SK-N-SH (cell line): ENCODE data around the gene MEGF8. TPM values are rescaled to one million over a fixed set of nuclear protein-coding genes. Genes with fewer than 3 reads are reported as not detected.

Experiments
- CTCF ChIA-PET: fragments of 300-600, 350-600 bp; formaldehyde crosslinking; extraction: SDS; loops from one replicate; lab custom pipeline; 2021; lab: Yijun Ruan, JAX
- POLR2A ChIA-PET: fragments of 350-600 bp; sonication (Branson Sonifier 250); formaldehyde crosslinking; extraction: SDS; loops from one replicate; lab custom pipeline; 2020; ENCODE audit warnings: antibody characterized with exemption, inconsistent platforms; lab: Yijun Ruan, JAX
- DNase-seq: peaks from one replicate; pipeline ENCODE4 v3.0.0; 2012
- H2AFZ ChIP-seq: fragments of 200-600 bp; sonication (generic); 2 replicates; pipeline ENCODE4 v1.8.1; 2016; ENCODE audit warnings: antibody characterized with exemption, mild to moderate bottlenecking, low read depth
- H3F3A ChIP-seq: fragments of 200-600 bp; sonication (generic); replicated peaks from 2 replicates; pipeline ENCODE3; 2016; ENCODE audit warnings: antibody characterized with exemption, mild to moderate bottlenecking; ENCODE audit not compliant: insufficient read depth
- H3K27ac ChIP-seq, 2 experiments: fragments of 200-500 bp in 1 of 2; fragments of 200-600 bp in 1 of 2; sonication (Bioruptor generic) in 1 of 2; sonication (generic), shearing (Covaris generic) in 1 of 2; 2 replicates each; pipeline versions ENCODE4 v1.5.1 to v1.6.1; 2014 to 2016; ENCODE audit warnings: low read depth in 2 of 2, inconsistent platforms in 1 of 2, low read length in 1 of 2, mild to moderate bottlenecking in 1 of 2, mixed read lengths in 1 of 2
- H3K27me3 ChIP-seq: fragments of 200-600 bp; sonication (generic), shearing (Covaris generic); 2 replicates; pipeline ENCODE4 v1.6.1; 2016; ENCODE audit warnings: mixed run types; ENCODE audit not compliant: insufficient read depth
- H3K36me3 ChIP-seq, 2 experiments: fragments of 200-500 bp in 1 of 2; fragments of 200-600 bp in 1 of 2; sonication (Bioruptor generic) in 1 of 2; sonication (generic) in 1 of 2; replicated peaks in 1 of 2; 2 replicates each; pipeline versions ENCODE3 to v1.5.1; 2014 to 2016; ENCODE audit warnings: low read length in 1 of 2, mild to moderate bottlenecking in 1 of 2; ENCODE audit not compliant: insufficient read depth in 2 of 2, control insufficient read depth in 1 of 2
- H3K4me1 ChIP-seq, 2 experiments: fragments of 200-500 bp in 1 of 2; fragments of 200-600 bp in 1 of 2; sonication (Bioruptor generic) in 1 of 2; sonication (generic), shearing (Covaris generic) in 1 of 2; 2 replicates each; pipeline versions ENCODE4 v1.5.1 to v1.6.1; 2014 to 2016; ENCODE audit warnings: low read depth in 1 of 2, low read length in 1 of 2, mixed run types in 1 of 2; ENCODE audit not compliant: insufficient read depth in 2 of 2, control insufficient read depth in 1 of 2
- H3K4me2 ChIP-seq: fragments of 200-600 bp; sonication (generic), shearing (Covaris generic); 2 replicates; pipeline ENCODE4 v1.6.1; 2017; ENCODE audit warnings: mixed run types
- H3K4me3 ChIP-seq, 2 experiments: fragments of 200-500 bp in 1 of 2; fragments of 200-600 bp in 1 of 2; sonication (Bioruptor generic) in 1 of 2; sonication (generic), shearing (Covaris generic) in 1 of 2; 2 replicates each; pipeline versions ENCODE4 v1.5.1 to v1.8.1; 2014 to 2016; ENCODE audit warnings: low read depth in 2 of 2, inconsistent platforms in 1 of 2, low read length in 1 of 2, mild to moderate bottlenecking in 1 of 2, mixed read lengths in 1 of 2, moderate library complexity in 1 of 2
- H3K79me2 ChIP-seq: fragments of 200-600 bp; sonication (generic); 2 replicates; pipeline ENCODE4 v1.8.1; 2017; ENCODE audit warnings: mild to moderate bottlenecking; ENCODE audit not compliant: insufficient read depth
- H3K9ac ChIP-seq: fragments of 200-600 bp; sonication (generic); 2 replicates; pipeline ENCODE4 v1.6.1; 2017; ENCODE audit warnings: mixed run types
- H3K9me2 ChIP-seq: fragments of 200-600 bp; sonication (generic); 2 replicates; pipeline ENCODE4 v1.6.1; 2017; ENCODE audit warnings: mixed run types
- H3K9me3 ChIP-seq: fragments of 200-600 bp; sonication (generic); 2 replicates; pipeline ENCODE4 v1.6.1; 2017; ENCODE audit warnings: mixed run types, mild to moderate bottlenecking, moderate library complexity
- H4K20me1 ChIP-seq: fragments of 200-600 bp; sonication (generic); 2 replicates; pipeline ENCODE4 v1.6.1; 2017; ENCODE audit warnings: mild to moderate bottlenecking, mixed run types; ENCODE audit not compliant: insufficient read depth
- CHD2 ChIP-seq: fragments of 150-350 bp; IDR thresholded peaks from 2 replicates; pipeline ENCODE4 v1.6.1; 2018; ENCODE audit warnings: low read length; ENCODE audit not compliant: partially characterized antibody
- ELF1 ChIP-seq: IDR thresholded peaks from 2 replicates; pipeline ENCODE4 v1.4.0; 2012
- EP300 ChIP-seq, 2 experiments: IDR thresholded peaks; 2 replicates each; pipeline versions ENCODE4 v1.4.0 to v1.6.1; 2012; ENCODE audit warnings: borderline replicate concordance in 1 of 2, low read depth in 1 of 2, low read length in 1 of 2
- GABPA ChIP-seq: IDR thresholded peaks from 2 replicates; pipeline ENCODE4 v1.4.0; 2012; ENCODE audit warnings: low read depth, mild to moderate bottlenecking
- MXI1 ChIP-seq: IDR thresholded peaks from 2 replicates; pipeline ENCODE4 v1.6.1; 2012; ENCODE audit warnings: mild to moderate bottlenecking, low read depth, low read length, improper control_type of control experiment
- PBX3 ChIP-seq: IDR thresholded peaks from 2 replicates; pipeline ENCODE4; 2012
- POLR2AphosphoS5 ChIP-seq: IDR thresholded peaks from 2 replicates; pipeline ENCODE4 v1.6.1; 2012; ENCODE audit warnings: low read depth, low read length
- RAD21 ChIP-seq: IDR thresholded peaks from 2 replicates; pipeline ENCODE4 v1.6.1; 2012; ENCODE audit warnings: mild to moderate bottlenecking, low read length
- RFX5 ChIP-seq: IDR thresholded peaks from 2 replicates; pipeline ENCODE4 v1.6.1; 2012; ENCODE audit warnings: mild to moderate bottlenecking, improper control_type of control experiment, low read length
- SIN3A ChIP-seq: IDR thresholded peaks from 2 replicates; pipeline ENCODE4 v1.6.1; 2012; ENCODE audit warnings: low read depth, mild to moderate bottlenecking, low read length, moderate library complexity, borderline replicate concordance
- SMC3 ChIP-seq: IDR thresholded peaks from 2 replicates; pipeline ENCODE4 v1.6.1; 2012; ENCODE audit warnings: low read depth, low read length, improper control_type of control experiment
- YY1 ChIP-seq: IDR thresholded peaks from 2 replicates; pipeline ENCODE4 v1.4.0; 2012; ENCODE audit warnings: low read depth, mild to moderate bottlenecking
- WGBS: methylation state at CpG from one replicate; pipeline ENCODE4 v1.1.6; 2017; ENCODE audit warnings: low lambda C conversion rate; 5-methylcytosine and 5-hydroxymethylcytosine counted together
- polyA plus RNA-seq, 3 experiments: library from polyadenylated mRNA; depleted of rRNA; stranded (reverse); fragments of >200 nt; gene quantifications; 2 replicates each; pipeline ENCODE4 v1.2.3, GENCODE V29; 2012
- TF ChIP-seq, protein P1 (sequence below): IDR thresholded peaks from 2 replicates; pipeline ENCODE4 v1.4.0; 2012; ENCODE audit warnings: low read depth

Gene MEGF8
- polyA plus RNA-seq, 1 of the 3 experiments (the other 2 are of a cell fraction), result 19.1 TPM

DNA sequence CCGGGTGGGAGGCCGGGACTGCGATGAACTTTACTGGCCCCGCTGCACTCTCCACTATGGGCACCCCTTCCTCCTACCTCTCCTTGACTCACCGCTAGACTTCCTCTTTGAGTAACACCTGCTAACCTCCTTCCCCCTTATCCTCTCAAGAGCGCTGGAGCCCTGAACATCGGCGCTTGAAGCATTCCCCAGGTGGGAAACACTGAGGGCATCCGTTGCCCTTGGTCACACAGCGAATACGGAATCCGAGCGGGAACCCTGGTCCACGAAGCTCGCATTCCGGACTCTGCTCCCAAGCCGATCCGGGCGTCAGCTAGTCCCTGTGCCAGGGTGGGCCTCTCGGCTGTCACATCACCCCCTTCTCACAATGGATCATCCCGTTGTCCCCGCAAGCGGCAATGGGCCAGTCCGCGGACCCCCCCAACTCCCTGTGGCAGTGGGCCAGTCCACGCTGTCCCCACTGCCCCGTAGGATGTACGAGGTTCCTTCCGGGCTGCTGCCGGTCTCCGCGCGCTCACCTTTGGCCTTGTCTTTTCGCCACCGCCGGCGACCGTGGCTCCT lies 97.5 kb downstream of the MEGF8 start:
- Histone ChIP-seq H3K79me2 (no peaks in the 10 kb centered on the region), H3K9ac (peak overlapping the region; percentile 61), H3K4me2 (peak overlapping the region; percentile 94), H3K4me1 (peaks cover 0 to 21% of the 10 kb centered on the region in 2 experiments; a peak in 1 of 4 replicates), H3K4me3 (peak overlapping the region; percentile 69 to 86), H3K27ac (peak overlapping the region; percentile 25 to 27; a peak in 1 of 4 replicates), H2AFZ (peak overlapping the region; percentile 80), H3K36me3 (no peaks in the 10 kb centered on the region), H3K9me3 (no peaks in the 10 kb centered on the region), H3F3A (no peaks in the 10 kb centered on the region), H4K20me1 (no peaks in the 10 kb centered on the region), H3K27me3 (no peaks in the 10 kb centered on the region), H3K9me2 (no peaks in the 10 kb centered on the region)
- WGBS, result 32% methylated on average over 25 of the region's 38 CpGs
- TF ChIP-seq POLR2AphosphoS5 (0 out of 2 replicates have a peak, but pooled peaks have one; percentile 8), ELF1 (no peak), MXI1 (peak; percentile 14; the same call in 1 of the 2 replicates), EP300 (IDR thresholded peaks at IDR 0.05; ENCODE audit: borderline replicate concordance in 1 of 2, low read depth in 1 of 2, low read length in 1 of 2) (no peak), SIN3A (0 out of 2 replicates have a peak, but pooled peaks have one; percentile 18), RAD21 (no peak)
- CTCF ChIA-PET, result interaction anchor here (0.6 to 2.3 kb wide), 5 partner anchors 10 to 22 kb away, joined by 3 to 14 read pairs (median 5); no protein-coding TSS in a partner anchor
- peak; percentile 85 for DNase-seq
- POLR2A ChIA-PET, result interaction anchor here (0.5 kb wide), 1 partner anchor 121 kb away, joined by 3 read pairs; the partner anchor contains the start of gene PAFAH1B3

GRCh38 chr19:42423462-42424344 lies 98.3 kb downstream of the MEGF8 start:
- POLR2A ChIA-PET, result interaction anchor here (0.5 kb wide), 1 partner anchor 121 kb away, joined by 3 read pairs; the partner anchor contains the start of gene PAFAH1B3
- 31% methylated on average over 49 of the region's 65 CpGs for WGBS
- 0 out of 2 replicates have a peak, but pooled peaks have one; percentile 49 for TF ChIP-seq RFX5
- TF ChIP-seq YY1, result no peak
- peak; percentile 34 for TF ChIP-seq PBX3
- no peak for TF ChIP-seq SMC3
- TF ChIP-seq GABPA, result 0 out of 2 replicates have a peak, but pooled peaks have one; percentile 8
- TF ChIP-seq CHD2, result peak; percentile 14
- TF ChIP-seq, protein P1, sequence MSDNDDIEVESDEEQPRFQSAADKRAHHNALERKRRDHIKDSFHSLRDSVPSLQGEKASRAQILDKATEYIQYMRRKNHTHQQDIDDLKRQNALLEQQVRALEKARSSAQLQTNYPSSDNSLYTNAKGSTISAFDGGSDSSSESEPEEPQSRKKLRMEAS, result peak; percentile 77

More at GRCh38 chr19:42423462-42424344, 98.3 kb downstream of the MEGF8 start:
- Histone ChIP-seq H3K36me3 (no peaks in the 10 kb centered on the region), H3K79me2 (no peaks in the 10 kb centered on the region), H4K20me1 (no peaks in the 10 kb centered on the region), H3K4me1 (peaks cover 0 to 21% of the 10 kb centered on the region in 2 experiments; a peak in 1 of 4 replicates), H3K9ac (peak overlapping the region; percentile 61), H2AFZ (peak overlapping the region; percentile 80), H3F3A (no peaks in the 10 kb centered on the region), H3K9me3 (no peaks in the 10 kb centered on the region), H3K27ac (peak overlapping the region; percentile 27 to 34; a peak in 1 of 4 replicates), H3K4me3 (peak overlapping the region; percentile 69 to 86), H3K27me3 (no peaks in the 10 kb centered on the region), H3K9me2 (no peaks in the 10 kb centered on the region), H3K4me2 (peak overlapping the region; percentile 94)
- peak; percentile 98 for DNase-seq
- CTCF ChIA-PET, result interaction anchor here (0.6 to 2.3 kb wide), 8 partner anchors 9 to 27 kb away, joined by 3 to 14 read pairs (median 4); no protein-coding TSS in a partner anchor
